Measurements from ENCODE around the gene OTOS.

OTOS gene

DNA sequence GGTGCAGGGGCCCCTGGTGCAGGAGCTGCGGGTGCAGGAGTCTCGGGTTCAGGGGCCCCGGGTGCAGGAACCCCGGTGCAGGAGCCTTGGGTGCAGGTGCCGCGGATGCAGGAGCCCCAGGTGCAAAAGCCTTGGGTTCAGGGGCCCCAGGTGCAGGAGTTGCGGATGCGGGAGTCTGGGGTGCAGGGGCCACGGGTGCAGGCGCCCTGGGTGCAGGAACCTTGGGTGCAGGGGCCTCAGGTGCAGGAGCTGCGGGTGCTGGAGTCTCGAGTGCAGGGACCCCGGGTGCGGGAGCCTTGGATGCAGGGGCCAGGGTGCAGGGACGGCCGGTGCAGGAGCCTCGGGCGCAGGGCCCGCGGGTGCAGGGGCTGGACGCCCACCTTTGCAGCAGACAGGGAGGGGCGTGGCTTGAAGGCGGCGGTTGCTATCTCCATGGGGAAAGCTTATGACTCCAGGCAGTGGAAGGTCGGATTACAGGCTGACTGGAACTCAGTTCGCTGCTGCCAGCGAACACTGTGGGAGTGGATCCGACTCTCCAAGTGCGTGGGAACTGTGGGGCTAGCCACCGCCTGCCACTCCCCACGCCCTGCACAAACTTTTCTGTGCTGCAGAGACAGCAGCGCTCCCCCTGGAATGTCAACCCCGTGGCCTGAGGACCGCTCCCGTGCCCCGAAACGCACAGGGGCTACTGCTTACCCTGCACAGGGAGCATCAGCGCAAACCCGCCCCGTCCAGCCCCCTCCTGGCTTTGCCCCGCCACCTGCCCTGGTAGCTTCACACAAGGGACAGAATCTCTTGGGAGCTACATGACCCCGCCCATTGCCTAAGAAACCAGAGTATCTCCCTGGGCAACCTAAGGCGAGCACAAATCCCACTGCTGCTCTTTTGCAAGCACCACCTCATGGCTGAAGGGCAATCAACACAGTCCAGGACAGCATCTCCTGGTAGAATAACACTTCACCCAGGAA is 44.6 kb downstream of the OTOS start:
- H3K4me3 ChIP-seq (ENCODE audit: low read length), result no peak overlapping the region
- DNase-seq (ENCODE audit: low read depth), result no peak
- TF ChIP-seq, protein P1, sequence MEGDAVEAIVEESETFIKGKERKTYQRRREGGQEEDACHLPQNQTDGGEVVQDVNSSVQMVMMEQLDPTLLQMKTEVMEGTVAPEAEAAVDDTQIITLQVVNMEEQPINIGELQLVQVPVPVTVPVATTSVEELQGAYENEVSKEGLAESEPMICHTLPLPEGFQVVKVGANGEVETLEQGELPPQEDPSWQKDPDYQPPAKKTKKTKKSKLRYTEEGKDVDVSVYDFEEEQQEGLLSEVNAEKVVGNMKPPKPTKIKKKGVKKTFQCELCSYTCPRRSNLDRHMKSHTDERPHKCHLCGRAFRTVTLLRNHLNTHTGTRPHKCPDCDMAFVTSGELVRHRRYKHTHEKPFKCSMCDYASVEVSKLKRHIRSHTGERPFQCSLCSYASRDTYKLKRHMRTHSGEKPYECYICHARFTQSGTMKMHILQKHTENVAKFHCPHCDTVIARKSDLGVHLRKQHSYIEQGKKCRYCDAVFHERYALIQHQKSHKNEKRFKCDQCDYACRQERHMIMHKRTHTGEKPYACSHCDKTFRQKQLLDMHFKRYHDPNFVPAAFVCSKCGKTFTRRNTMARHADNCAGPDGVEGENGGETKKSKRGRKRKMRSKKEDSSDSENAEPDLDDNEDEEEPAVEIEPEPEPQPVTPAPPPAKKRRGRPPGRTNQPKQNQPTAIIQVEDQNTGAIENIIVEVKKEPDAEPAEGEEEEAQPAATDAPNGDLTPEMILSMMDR (conservative IDR thresholded peaks at IDR 0.05; ENCODE audit: low read depth, low read length), result no peak

DNA sequence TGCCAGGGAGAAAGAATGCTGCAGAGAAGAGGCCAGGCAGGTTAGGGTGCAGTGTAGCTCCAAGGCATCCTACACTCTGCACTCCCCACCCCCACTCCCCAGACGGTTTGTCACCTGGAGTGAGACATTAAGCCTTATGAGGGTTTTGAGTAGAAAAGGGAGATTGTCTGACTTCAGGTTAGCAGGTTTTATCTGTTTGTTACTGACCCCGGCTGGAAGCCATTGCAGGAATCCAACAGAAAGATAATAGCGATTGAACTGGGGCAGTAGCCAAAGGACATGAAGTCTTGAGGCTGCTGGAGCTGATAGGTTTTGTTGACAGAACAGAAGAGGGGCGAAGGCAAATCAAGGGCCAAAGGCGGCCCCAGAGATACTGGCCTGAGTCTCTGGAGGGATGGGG is 51.2 kb downstream of the OTOS start:
- H3K4me3 ChIP-seq (ENCODE audit: low read length), result no peak overlapping the region
- DNase-seq (ENCODE audit: low read depth), result no peak
- TF ChIP-seq, protein P1 (conservative IDR thresholded peaks at IDR 0.05; ENCODE audit: low read depth, low read length), result no peak
